Neural progenitor cell (in vitro differentiated cells): ENCODE results near the gene ZBTB9. TPM values are rescaled to one million over a fixed set of nuclear protein-coding genes. Genes with fewer than 3 reads are reported as not detected.

Experiments used
- DNase-seq: peaks from one replicate; pipeline ENCODE4 v3.0.0-alpha.2; 2016; ENCODE audit warnings: low spot score
- H2AFZ ChIP-seq: fragments of 200-600 bp; sonication (generic); replicated peaks from 2 replicates; pipeline ENCODE4 v1.6.1; 2016; ENCODE audit warnings: antibody characterized with exemption
- H3F3A ChIP-seq: fragments of 200-600 bp; sonication (generic); 2 replicates; pipeline ENCODE4 v1.6.1; 2016; ENCODE audit warnings: antibody characterized with exemption, low read depth
- H3K27ac ChIP-seq: fragments of 200-600 bp; sonication (generic); 2 replicates; pipeline ENCODE4 v1.5.1; 2016; ENCODE audit warnings: mild to moderate bottlenecking
- H3K27me3 ChIP-seq: fragments of 200-600 bp; sonication (generic); 2 replicates; pipeline ENCODE4 v1.6.1; 2016; ENCODE audit warnings: mild to moderate bottlenecking, moderate library complexity
- H3K36me3 ChIP-seq: fragments of 200-600 bp; sonication (generic); 2 replicates; pipeline ENCODE4 v1.5.1; 2016
- H3K4me1 ChIP-seq: fragments of 200-600 bp; sonication (generic); 2 replicates; pipeline ENCODE4 v1.6.1; 2016; ENCODE audit warnings: mixed run types
- H3K4me2 ChIP-seq: fragments of 200-600 bp; sonication (generic); 2 replicates; pipeline ENCODE4 v1.6.1; 2016
- H3K4me3 ChIP-seq: fragments of 200-600 bp; sonication (generic); 2 replicates; pipeline ENCODE4 v1.5.1; 2016
- H3K79me2 ChIP-seq: fragments of 200-600 bp; sonication (generic); 2 replicates; pipeline ENCODE4 v1.6.1; 2016; ENCODE audit warnings: low read depth
- H3K9ac ChIP-seq: fragments of 200-600 bp; sonication (generic); 2 replicates; pipeline ENCODE4 v1.6.1; 2016
- H3K9me3 ChIP-seq: fragments of 200-600 bp; sonication (generic); 2 replicates; pipeline ENCODE4 v1.5.1; 2016; ENCODE audit warnings: low read depth
- H4K20me1 ChIP-seq: fragments of 200-600 bp; sonication (generic); 2 replicates; pipeline ENCODE4 v1.6.1; 2016; ENCODE audit warnings: low read depth
- H3K27ac Mint-ChIP-seq: 3 replicates; pipeline ENCODE4 v1.8.0; 2021; ENCODE audit warnings: mixed read lengths
- H3K27me3 Mint-ChIP-seq: 2 replicates; pipeline ENCODE4 v1.8.0; 2022; ENCODE audit warnings: low read depth, mild to moderate bottlenecking, inconsistent platforms, moderate library complexity, mixed read lengths; ENCODE audit not compliant: insufficient read depth
- H3K36me3 Mint-ChIP-seq: 3 replicates; pipeline ENCODE4 v1.8.0; 2021; ENCODE audit warnings: mixed read lengths
- H3K4me1 Mint-ChIP-seq: 3 replicates; pipeline ENCODE4 v1.8.0; 2021; ENCODE audit warnings: mixed read lengths
- H3K4me3 Mint-ChIP-seq: 3 replicates; pipeline ENCODE4 v1.8.0; 2021; ENCODE audit warnings: mild to moderate bottlenecking, moderate library complexity, mixed read lengths
- H3K9me3 Mint-ChIP-seq: 3 replicates; pipeline ENCODE4 v1.8.0; 2020; ENCODE audit warnings: mixed read lengths
- CTCF ChIP-seq: fragments of 200-600 bp; sonication (generic); IDR thresholded peaks from 2 replicates; pipeline ENCODE4 v1.5.1; 2017; ENCODE audit warnings: antibody characterized with exemption, mild to moderate bottlenecking
- EZH2 ChIP-seq: fragments of 200-600 bp; sonication (generic); IDR thresholded peaks from 2 replicates; pipeline ENCODE4 v1.6.1; 2017; ENCODE audit warnings: antibody characterized with exemption, mild to moderate bottlenecking, moderate library complexity
- EZH2phosphoT487 ChIP-seq: fragments of 200-600 bp; sonication (generic); IDR thresholded peaks from 2 replicates; pipeline ENCODE4 v1.6.1; 2017; ENCODE audit warnings: antibody characterized with exemption
- total RNA-seq: library from RNA; depleted of rRNA; stranded (reverse); fragments of >200 nt; gene quantifications from 2 replicates; pipeline ENCODE4 v1.2.3, GENCODE V29; 2015; ENCODE audit warnings: low replicate concordance

ZBTB9 gene
- total RNA-seq, 1 donor from 2014 or later: 10.2 TPM

GRCh38 chr6:33492093-33492492, 37.7 kb downstream of the ZBTB9 start:
- Mint-ChIP-seq H3K9me3 (no peaks in the 10 kb centered on the region), H3K27me3 (peaks cover 2% of the 10 kb centered on the region), H3K36me3 (no peaks in the 10 kb centered on the region), H3K4me1 (peaks cover 7% of the 10 kb centered on the region), H3K27ac (no peak overlapping the region), H3K4me3 (no peak overlapping the region)
- Histone ChIP-seq H3K4me2 (no peak overlapping the region), H3K4me1 (no peaks in the 10 kb centered on the region), H3K27me3 (no peaks in the 10 kb centered on the region), H3K36me3 (no peaks in the 10 kb centered on the region), H3F3A (no peaks in the 10 kb centered on the region), H3K4me3 (no peak overlapping the region), H4K20me1 (no peaks in the 10 kb centered on the region), H3K9me3 (no peaks in the 10 kb centered on the region), H3K9ac (no peak overlapping the region), H3K27ac (no peak overlapping the region), H3K79me2 (no peaks in the 10 kb centered on the region), H2AFZ (no peak overlapping the region)
- peak; percentile 46 for DNase-seq
- no peak for TF ChIP-seq EZH2phosphoT487
- peak; percentile 38 for TF ChIP-seq CTCF
- no peak for TF ChIP-seq EZH2

- no peak overlapping the region for H3K9ac ChIP-seq
- no peak for DNase-seq
- H3K36me3 ChIP-seq: no peaks in the 10 kb centered on the region
- H3K27ac ChIP-seq: no peak overlapping the region
- no peak overlapping the region for H2AFZ ChIP-seq
- no peaks in the 10 kb centered on the region for H3K4me1 Mint-ChIP-seq
- no peaks in the 10 kb centered on the region for H3K36me3 Mint-ChIP-seq
- H4K20me1 ChIP-seq: no peaks in the 10 kb centered on the region
- H3F3A ChIP-seq: no peaks in the 10 kb centered on the region
- peaks cover 1% of the 10 kb centered on the region for H3K27me3 Mint-ChIP-seq
- H3K4me1 ChIP-seq: no peaks in the 10 kb centered on the region
- H3K27me3 ChIP-seq: no peaks in the 10 kb centered on the region
- no peak for TF ChIP-seq EZH2
- TF ChIP-seq EZH2phosphoT487: no peak
- no peak for TF ChIP-seq CTCF
- H3K27ac Mint-ChIP-seq: no peak overlapping the region
- H3K9me3 Mint-ChIP-seq: no peaks in the 10 kb centered on the region
- no peaks in the 10 kb centered on the region for H3K9me3 ChIP-seq
- no peaks in the 10 kb centered on the region for H3K79me2 ChIP-seq
- H3K4me3 Mint-ChIP-seq: no peak overlapping the region
- H3K4me2 ChIP-seq: no peak overlapping the region
- H3K4me3 ChIP-seq: no peak overlapping the region
Observed at GRCh38 chr6:33497157-33497556, 42.8 kb downstream of the ZBTB9 start.

- H3K9ac ChIP-seq: no peak overlapping the region
- H3K36me3 ChIP-seq: no peaks in the 10 kb centered on the region
- no peaks in the 10 kb centered on the region for H3K36me3 Mint-ChIP-seq
- H3F3A ChIP-seq: no peaks in the 10 kb centered on the region
- peaks cover 7% of the 10 kb centered on the region for H3K4me1 Mint-ChIP-seq
- no peak overlapping the region for H3K27ac Mint-ChIP-seq
- no peak overlapping the region for H3K4me2 ChIP-seq
- H3K4me3 ChIP-seq: no peak overlapping the region
- no peaks in the 10 kb centered on the region for H3K27me3 Mint-ChIP-seq
- H3K27ac ChIP-seq: no peak overlapping the region
- H3K4me1 ChIP-seq: no peaks in the 10 kb centered on the region
- no peaks in the 10 kb centered on the region for H3K9me3 ChIP-seq
- H3K27me3 ChIP-seq: no peaks in the 10 kb centered on the region
- no peak overlapping the region for H2AFZ ChIP-seq
- no peak overlapping the region for H3K4me3 Mint-ChIP-seq
- H4K20me1 ChIP-seq: no peaks in the 10 kb centered on the region
- DNase-seq: no peak
- H3K79me2 ChIP-seq: no peaks in the 10 kb centered on the region
- H3K9me3 Mint-ChIP-seq: peaks cover 5% of the 10 kb centered on the region
- TF ChIP-seq EZH2phosphoT487 (no peak), EZH2 (no peak), CTCF (no peak)
Observed at GRCh38 chr6:33502486-33502885, 48.1 kb downstream of the ZBTB9 start.

GRCh38 chr6:33504486-33504885, 50.1 kb downstream of the ZBTB9 start:
- Histone ChIP-seq H3K9ac (no peak overlapping the region), H3K79me2 (no peaks in the 10 kb centered on the region), H4K20me1 (no peaks in the 10 kb centered on the region), H3F3A (no peaks in the 10 kb centered on the region), H3K36me3 (no peaks in the 10 kb centered on the region), H3K4me3 (no peak overlapping the region), H3K27ac (no peak overlapping the region), H3K27me3 (no peaks in the 10 kb centered on the region), H2AFZ (no peak overlapping the region), H3K4me1 (no peaks in the 10 kb centered on the region), H3K4me2 (no peak overlapping the region), H3K9me3 (no peaks in the 10 kb centered on the region)
- peaks cover 14% of the 10 kb centered on the region for H3K4me1 Mint-ChIP-seq
- DNase-seq: no peak
- no peak overlapping the region for H3K4me3 Mint-ChIP-seq
- peaks cover 5% of the 10 kb centered on the region for H3K9me3 Mint-ChIP-seq
- no peaks in the 10 kb centered on the region for H3K36me3 Mint-ChIP-seq
- TF ChIP-seq CTCF (no peak), EZH2 (no peak), EZH2phosphoT487 (no peak)
- H3K27me3 Mint-ChIP-seq: no peaks in the 10 kb centered on the region
- no peak overlapping the region for H3K27ac Mint-ChIP-seq
